ENCODE measurements around the gene ASPRV1.

DNA sequence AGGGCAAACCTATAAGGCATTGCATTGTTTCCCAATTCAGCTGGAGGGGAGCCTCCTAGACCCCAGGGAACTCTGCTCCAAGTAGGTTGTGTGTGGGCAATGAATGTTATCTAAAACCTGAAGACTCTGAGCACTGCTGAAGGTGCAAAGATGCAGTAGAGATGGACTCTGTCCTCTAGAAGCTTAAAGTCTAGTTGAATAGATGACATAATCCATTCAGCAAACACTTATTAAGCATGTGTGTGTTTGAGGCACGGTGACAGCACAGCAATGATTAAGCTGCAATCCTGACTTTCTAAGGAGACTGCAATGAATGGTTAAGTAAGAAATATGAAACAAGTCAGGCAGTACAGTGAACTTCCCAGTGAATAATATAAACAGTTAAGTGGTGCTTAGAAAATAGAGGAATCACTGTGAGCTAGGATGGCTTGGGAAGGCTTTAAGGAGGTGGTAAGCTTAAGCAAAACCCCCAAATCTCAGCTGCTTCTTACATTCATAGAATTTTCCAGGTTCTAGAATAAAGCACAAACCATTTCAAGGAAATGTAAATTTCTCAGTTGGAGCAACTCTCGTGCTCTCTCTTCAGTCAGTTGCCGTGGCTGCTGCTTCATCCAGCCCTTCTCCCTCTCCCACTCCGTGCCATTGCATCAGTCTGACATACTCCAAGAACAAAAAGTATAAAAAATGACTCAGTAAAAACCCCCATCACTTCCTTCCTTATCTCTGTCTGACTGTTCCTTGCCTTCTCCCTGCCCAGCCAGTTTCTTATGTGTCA is 27.4 kb downstream of the ASPRV1 start:
- TF ChIP-seq, protein P1, sequence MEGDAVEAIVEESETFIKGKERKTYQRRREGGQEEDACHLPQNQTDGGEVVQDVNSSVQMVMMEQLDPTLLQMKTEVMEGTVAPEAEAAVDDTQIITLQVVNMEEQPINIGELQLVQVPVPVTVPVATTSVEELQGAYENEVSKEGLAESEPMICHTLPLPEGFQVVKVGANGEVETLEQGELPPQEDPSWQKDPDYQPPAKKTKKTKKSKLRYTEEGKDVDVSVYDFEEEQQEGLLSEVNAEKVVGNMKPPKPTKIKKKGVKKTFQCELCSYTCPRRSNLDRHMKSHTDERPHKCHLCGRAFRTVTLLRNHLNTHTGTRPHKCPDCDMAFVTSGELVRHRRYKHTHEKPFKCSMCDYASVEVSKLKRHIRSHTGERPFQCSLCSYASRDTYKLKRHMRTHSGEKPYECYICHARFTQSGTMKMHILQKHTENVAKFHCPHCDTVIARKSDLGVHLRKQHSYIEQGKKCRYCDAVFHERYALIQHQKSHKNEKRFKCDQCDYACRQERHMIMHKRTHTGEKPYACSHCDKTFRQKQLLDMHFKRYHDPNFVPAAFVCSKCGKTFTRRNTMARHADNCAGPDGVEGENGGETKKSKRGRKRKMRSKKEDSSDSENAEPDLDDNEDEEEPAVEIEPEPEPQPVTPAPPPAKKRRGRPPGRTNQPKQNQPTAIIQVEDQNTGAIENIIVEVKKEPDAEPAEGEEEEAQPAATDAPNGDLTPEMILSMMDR (IDR thresholded peaks at IDR 0.05) = no peak
- no peak for TF ChIP-seq POLR2A (IDR thresholded peaks at IDR 0.05)

Measured in transverse colon (tissue), 3 donors.